ENCODE results near the gene SLC12A7.

SLC12A7 gene

GRCh38 chr5:1135696-1136525 is 24.0 kb upstream of the SLC12A7 start:
- Histone ChIP-seq H3K9me3 (ENCODE audit: insufficient read depth, low read length) (no peaks in the 10 kb centered on the region), H3K4me1 (ENCODE audit: insufficient read depth, insufficient read length) (peaks cover 11% of the 10 kb centered on the region), H3K9ac (ENCODE audit: insufficient read length, low read depth) (no peak overlapping the region), H3K4me3 (ENCODE audit: insufficient read length, low read depth) (no peak overlapping the region), H3K36me3 (ENCODE audit: insufficient read depth, insufficient read length, low read length) (no peaks in the 10 kb centered on the region), H3K27me3 (ENCODE audit: insufficient read depth, insufficient read length) (no peaks in the 10 kb centered on the region)
- DNase-seq (ENCODE audit: low read depth, low spot score), result no peak
- TF ChIP-seq SUZ12 (IDR thresholded peaks at IDR 0.05; ENCODE audit: extremely low read depth, insufficient read depth, insufficient read length), result no peak
- no peak for TF ChIP-seq ZNF274 (IDR thresholded peaks at IDR 0.05; ENCODE audit: low read depth, low read length)
- TF ChIP-seq YY1 (IDR thresholded peaks at IDR 0.05; ENCODE audit: insufficient read depth, insufficient read length), result no peak

DNA sequence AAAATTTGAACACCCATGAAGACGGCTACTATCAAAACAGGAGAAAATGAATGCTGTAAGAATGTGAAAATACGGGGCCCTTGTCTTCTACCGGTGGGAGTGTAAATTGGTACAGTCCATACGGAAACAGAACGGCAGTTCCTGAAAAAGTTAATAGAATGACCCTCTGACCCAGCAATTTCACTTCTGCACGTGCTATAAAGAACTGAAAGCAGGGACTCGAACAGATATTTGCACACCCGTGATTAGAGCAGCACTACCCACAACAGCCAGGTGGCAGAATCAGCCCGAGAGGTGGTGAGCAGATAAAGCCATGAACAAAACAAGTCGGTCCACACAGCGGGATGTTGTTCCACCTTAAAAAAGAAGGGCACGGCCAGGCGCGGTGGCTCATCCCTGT is 22.6 kb upstream of the SLC12A7 start:
- no peak overlapping the region for H3K4me3 ChIP-seq (ENCODE audit: insufficient read length, low read depth)
- H3K4me1 ChIP-seq (ENCODE audit: insufficient read depth, insufficient read length), result peaks cover 11% of the 10 kb centered on the region
- no peaks in the 10 kb centered on the region for H3K9me3 ChIP-seq (ENCODE audit: insufficient read depth, low read length)
- H3K36me3 ChIP-seq (ENCODE audit: insufficient read depth, insufficient read length, low read length), result no peaks in the 10 kb centered on the region
- TF ChIP-seq ZNF274 (IDR thresholded peaks at IDR 0.05; ENCODE audit: low read depth, low read length) (no peak), SUZ12 (IDR thresholded peaks at IDR 0.05; ENCODE audit: extremely low read depth, insufficient read depth, insufficient read length) (no peak), YY1 (IDR thresholded peaks at IDR 0.05; ENCODE audit: insufficient read depth, insufficient read length) (no peak)
- no peaks in the 10 kb centered on the region for H3K27me3 ChIP-seq (ENCODE audit: insufficient read depth, insufficient read length)
- DNase-seq (ENCODE audit: low read depth, low spot score), result no peak
- H3K9ac ChIP-seq (ENCODE audit: insufficient read length, low read depth), result no peak overlapping the region

DNA sequence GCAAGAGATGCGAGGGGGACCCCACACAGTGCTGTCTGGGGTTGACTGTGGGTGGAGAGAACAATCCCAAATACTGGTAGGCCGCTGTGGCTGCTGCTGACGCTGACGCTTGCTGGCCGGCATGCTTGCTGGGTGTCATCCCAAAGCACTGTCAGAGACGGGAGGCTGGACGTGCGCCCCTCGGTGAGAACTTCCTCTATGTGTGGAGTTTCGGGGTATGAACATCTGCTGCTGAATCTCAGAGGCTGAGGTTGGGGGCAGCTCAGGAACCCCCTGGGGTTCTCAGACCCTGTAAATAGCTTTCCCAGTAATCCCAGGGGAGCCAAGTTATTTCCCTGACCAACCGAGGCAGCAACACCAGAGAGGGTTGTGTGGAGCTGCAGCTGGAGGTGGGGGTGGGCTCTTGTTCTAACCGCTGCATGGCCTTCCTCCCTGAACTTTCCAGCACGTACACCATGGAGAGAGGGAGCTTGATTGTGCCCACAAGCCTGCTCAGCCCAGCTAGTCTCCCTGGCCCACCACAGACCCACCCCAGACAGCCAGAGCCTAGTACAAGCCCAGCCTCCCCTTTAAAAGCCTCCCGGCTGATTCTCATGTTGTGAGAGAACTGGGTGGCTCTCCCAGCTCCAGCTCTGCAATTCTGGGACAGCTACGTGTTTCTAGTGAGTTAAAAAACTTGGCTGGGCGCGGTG is 21.8 kb upstream of the SLC12A7 start:
- peak overlapping the region; percentile 4 for H3K9ac ChIP-seq (ENCODE audit: insufficient read length, low read depth)
- no peak for TF ChIP-seq SUZ12 (IDR thresholded peaks at IDR 0.05; ENCODE audit: extremely low read depth, insufficient read depth, insufficient read length)
- no peak for TF ChIP-seq ZNF274 (IDR thresholded peaks at IDR 0.05; ENCODE audit: low read depth, low read length)
- TF ChIP-seq YY1 (IDR thresholded peaks at IDR 0.05; ENCODE audit: insufficient read depth, insufficient read length), result no peak

GRCh38 chr5:1133108-1133507 is 21.2 kb upstream of the SLC12A7 start:
- peaks cover 11% of the 10 kb centered on the region for H3K4me1 ChIP-seq (ENCODE audit: insufficient read depth, insufficient read length)
- no peak overlapping the region for H3K4me3 ChIP-seq (ENCODE audit: insufficient read length, low read depth)
- no peaks in the 10 kb centered on the region for H3K27me3 ChIP-seq (ENCODE audit: insufficient read depth, insufficient read length)

More for the DNA sequence above, 21.8 kb upstream of the SLC12A7 start:
- no peak overlapping the region for H3K4me3 ChIP-seq (ENCODE audit: insufficient read length, low read depth)
- H3K27me3 ChIP-seq (ENCODE audit: insufficient read depth, insufficient read length), result no peaks in the 10 kb centered on the region
- peaks cover 11% of the 10 kb centered on the region for H3K4me1 ChIP-seq (ENCODE audit: insufficient read depth, insufficient read length)
- no peak for DNase-seq (ENCODE audit: low read depth, low spot score)
- H3K36me3 ChIP-seq (ENCODE audit: insufficient read depth, insufficient read length, low read length), result no peaks in the 10 kb centered on the region
- no peaks in the 10 kb centered on the region for H3K9me3 ChIP-seq (ENCODE audit: insufficient read depth, low read length)

GRCh38 chr5:1132570-1132969 is 20.7 kb upstream of the SLC12A7 start:
- no peak for DNase-seq (ENCODE audit: low read depth, low spot score)
- H3K36me3 ChIP-seq (ENCODE audit: insufficient read depth, insufficient read length, low read length), result no peaks in the 10 kb centered on the region
- H3K9ac ChIP-seq (ENCODE audit: insufficient read length, low read depth), result no peak overlapping the region
- no peaks in the 10 kb centered on the region for H3K9me3 ChIP-seq (ENCODE audit: insufficient read depth, low read length)
- peaks cover 11% of the 10 kb centered on the region for H3K4me1 ChIP-seq (ENCODE audit: insufficient read depth, insufficient read length)
- H3K4me3 ChIP-seq (ENCODE audit: insufficient read length, low read depth), result no peak overlapping the region
- TF ChIP-seq SUZ12 (IDR thresholded peaks at IDR 0.05; ENCODE audit: extremely low read depth, insufficient read depth, insufficient read length) (no peak), YY1 (IDR thresholded peaks at IDR 0.05; ENCODE audit: insufficient read depth, insufficient read length) (no peak), ZNF274 (IDR thresholded peaks at IDR 0.05; ENCODE audit: low read depth, low read length) (no peak)
- no peaks in the 10 kb centered on the region for H3K27me3 ChIP-seq (ENCODE audit: insufficient read depth, insufficient read length)

More at GRCh38 chr5:1133108-1133507, 21.2 kb upstream of the SLC12A7 start:
- Histone ChIP-seq H3K9me3 (ENCODE audit: insufficient read depth, low read length) (no peaks in the 10 kb centered on the region), H3K9ac (ENCODE audit: insufficient read length, low read depth) (peak overlapping the region; percentile 4), H3K36me3 (ENCODE audit: insufficient read depth, insufficient read length, low read length) (no peaks in the 10 kb centered on the region)
- no peak for DNase-seq (ENCODE audit: low read depth, low spot score)
- TF ChIP-seq SUZ12 (IDR thresholded peaks at IDR 0.05; ENCODE audit: extremely low read depth, insufficient read depth, insufficient read length), result no peak
- TF ChIP-seq YY1 (IDR thresholded peaks at IDR 0.05; ENCODE audit: insufficient read depth, insufficient read length), result no peak
- no peak for TF ChIP-seq ZNF274 (IDR thresholded peaks at IDR 0.05; ENCODE audit: low read depth, low read length)

DNA sequence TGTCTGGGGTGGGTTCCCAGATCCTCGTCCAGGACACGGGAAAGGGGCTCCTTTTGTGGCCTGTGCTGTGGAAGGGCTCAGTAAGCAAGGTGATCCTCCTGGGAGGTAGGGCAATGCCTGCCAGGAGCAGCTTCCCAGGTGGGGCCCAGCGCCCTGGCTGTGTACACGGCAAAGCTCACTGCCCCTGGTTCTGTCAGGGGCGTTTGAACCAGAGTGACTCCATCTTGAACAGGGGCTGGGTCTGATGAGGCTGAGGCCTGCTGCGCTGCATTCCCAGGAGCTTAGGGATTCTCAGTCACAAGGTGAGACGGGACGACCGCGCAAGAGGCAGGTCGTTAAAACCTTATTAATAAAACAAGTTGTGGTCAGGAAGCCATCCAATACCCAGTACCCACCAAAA is 19.9 kb upstream of the SLC12A7 start:
- Histone ChIP-seq H3K4me1 (ENCODE audit: insufficient read depth, insufficient read length) (peaks cover 7% of the 10 kb centered on the region), H3K27me3 (ENCODE audit: insufficient read depth, insufficient read length) (no peaks in the 10 kb centered on the region), H3K9ac (ENCODE audit: insufficient read length, low read depth) (no peak overlapping the region), H3K36me3 (ENCODE audit: insufficient read depth, insufficient read length, low read length) (no peaks in the 10 kb centered on the region), H3K9me3 (ENCODE audit: insufficient read depth, low read length) (no peaks in the 10 kb centered on the region), H3K4me3 (ENCODE audit: insufficient read length, low read depth) (no peak overlapping the region)
- no peak for TF ChIP-seq SUZ12 (IDR thresholded peaks at IDR 0.05; ENCODE audit: extremely low read depth, insufficient read depth, insufficient read length)
- TF ChIP-seq YY1 (IDR thresholded peaks at IDR 0.05; ENCODE audit: insufficient read depth, insufficient read length), result no peak
- TF ChIP-seq ZNF274 (IDR thresholded peaks at IDR 0.05; ENCODE audit: low read depth, low read length), result no peak
- DNase-seq (ENCODE audit: low read depth, low spot score), result no peak

- H3K9ac ChIP-seq (ENCODE audit: insufficient read length, low read depth), result no peak overlapping the region
- H3K36me3 ChIP-seq (ENCODE audit: insufficient read depth, insufficient read length, low read length), result no peaks in the 10 kb centered on the region
- DNase-seq (ENCODE audit: low read depth, low spot score), result no peak
- no peaks in the 10 kb centered on the region for H3K27me3 ChIP-seq (ENCODE audit: insufficient read depth, insufficient read length)
- peaks cover 5% of the 10 kb centered on the region for H3K4me1 ChIP-seq (ENCODE audit: insufficient read depth, insufficient read length)
- TF ChIP-seq YY1 (IDR thresholded peaks at IDR 0.05; ENCODE audit: insufficient read depth, insufficient read length) (no peak), SUZ12 (IDR thresholded peaks at IDR 0.05; ENCODE audit: extremely low read depth, insufficient read depth, insufficient read length) (no peak), ZNF274 (IDR thresholded peaks at IDR 0.05; ENCODE audit: low read depth, low read length) (no peak)
- H3K4me3 ChIP-seq (ENCODE audit: insufficient read length, low read depth), result no peak overlapping the region
- no peaks in the 10 kb centered on the region for H3K9me3 ChIP-seq (ENCODE audit: insufficient read depth, low read length)
Observed at GRCh38 chr5:1131191-1131621, 19.3 kb upstream of the SLC12A7 start.

Measured in NT2/D1 (cell line).